IMR-90 (cell line): ENCODE results near the gene OR5AR1. TPM values are rescaled to one million over a fixed set of nuclear protein-coding genes. Genes with fewer than 3 reads are reported as not detected.

Source experiments
- ATAC-seq: fragments of 200-7000 bp; cut with Tn5 transposase; 2 replicates; pipeline ENCODE4 v1.9.1; 2020; ENCODE audit warnings: low read depth, mild to moderate bottlenecking, moderate library complexity
- BruUV-seq: library from RNA; stranded (reverse); fragments of 400-500 nt; replicated peaks from 2 replicates; lab custom pipeline; 2021; lab: Mats Ljungman, UMichigan
- CTCF ChIA-PET: fragments of 300-600 bp; formaldehyde crosslinking; extraction: SDS; loops from one replicate; lab custom pipeline; 2021; ENCODE audit warnings: antibody characterized with exemption; lab: Yijun Ruan, JAX
- POLR2A ChIA-PET: fragments of 300-600 bp; sonication (Branson Sonifier 250); formaldehyde crosslinking; loops from one replicate; lab custom pipeline; 2022; ENCODE audit warnings: antibody characterized with exemption; ENCODE audit not compliant: unreplicated experiment; lab: Charles Lee
- DNase-seq: peaks from one replicate; pipeline ENCODE4 v3.0.0; 2013
- H2AFZ ChIP-seq: replicated peaks from 2 replicates; pipeline ENCODE3; 2013; ENCODE audit warnings: low read length, mild to moderate bottlenecking; ENCODE audit not compliant: poor library complexity
- H2AK5ac ChIP-seq: 2 replicates; pipeline ENCODE4 v1.6.1; 2013; ENCODE audit warnings: low read depth, low read length, inconsistent platforms
- H2AK9ac ChIP-seq: replicated peaks from 2 replicates; pipeline ENCODE3; 2013; ENCODE audit warnings: mild to moderate bottlenecking, low read depth, low read length, moderate library complexity; ENCODE audit not compliant: poor library complexity
- H2BK120ac ChIP-seq: 2 replicates; pipeline ENCODE4 v1.6.1; 2013; ENCODE audit warnings: low read depth, low read length, inconsistent platforms
- H2BK15ac ChIP-seq: 3 replicates; pipeline ENCODE4 v1.6.1; 2013; ENCODE audit warnings: low read depth, low read length, inconsistent platforms
- H2BK20ac ChIP-seq: 2 replicates; pipeline ENCODE4 v1.6.1; 2013; ENCODE audit warnings: low read depth, mild to moderate bottlenecking, inconsistent platforms, low read length, moderate library complexity
- H2BK5ac ChIP-seq: 2 replicates; pipeline ENCODE4 v1.6.1; 2013; ENCODE audit warnings: mild to moderate bottlenecking, low read depth, low read length, inconsistent platforms; ENCODE audit not compliant: poor library complexity, severe bottlenecking
- H3K14ac ChIP-seq: replicated peaks from 2 replicates; pipeline ENCODE4 v1.6.1; 2013; ENCODE audit warnings: low read depth, low read length, inconsistent platforms
- H3K18ac ChIP-seq: 2 replicates; pipeline ENCODE4 v1.6.1; 2013; ENCODE audit warnings: low read depth, low read length, control low read depth
- H3K23ac ChIP-seq: 2 replicates; pipeline ENCODE4 v1.6.1; 2013; ENCODE audit warnings: low read depth, low read length, inconsistent platforms
- H3K27ac ChIP-seq: 2 replicates; pipeline ENCODE4 v1.5.1; 2013; ENCODE audit warnings: mild to moderate bottlenecking, control low read depth, low read length; ENCODE audit not compliant: insufficient read depth
- H3K27me3 ChIP-seq: 2 replicates; pipeline ENCODE4 v1.6.1; 2013; ENCODE audit warnings: low read length; ENCODE audit not compliant: control insufficient read depth, insufficient read depth
- H3K36me3 ChIP-seq: 2 replicates; pipeline ENCODE4 v1.6.1; 2013; ENCODE audit warnings: low read length, mixed read lengths; ENCODE audit not compliant: control insufficient read depth, insufficient read depth
- H3K4ac ChIP-seq: 2 replicates; pipeline ENCODE4 v1.6.1; 2013; ENCODE audit warnings: low read depth, low read length, inconsistent platforms
- H3K4me1 ChIP-seq: 2 replicates; pipeline ENCODE4 v1.6.1; 2013; ENCODE audit warnings: low read length, mixed read lengths; ENCODE audit not compliant: control insufficient read depth, insufficient read depth
- H3K4me2 ChIP-seq: 2 replicates; pipeline ENCODE4 v1.6.1; 2013; ENCODE audit warnings: low read depth, mild to moderate bottlenecking, control low read depth, low read length, moderate library complexity
- H3K4me3 ChIP-seq: 2 replicates; pipeline ENCODE4 v1.5.1; 2013; ENCODE audit warnings: low read depth, mild to moderate bottlenecking, control low read depth, low read length, moderate library complexity; ENCODE audit not compliant: insufficient read depth
- H3K56ac ChIP-seq: 2 replicates; pipeline ENCODE4 v1.6.1; 2013; ENCODE audit warnings: low read length, inconsistent platforms; ENCODE audit not compliant: insufficient read depth; ENCODE audit errors: extremely low read depth
- H3K79me1 ChIP-seq, 2 experiments: 2 replicates each; pipeline ENCODE4 v1.6.1; 2013; ENCODE audit warnings: low read length in 2 of 2, inconsistent platforms in 1 of 2, low read depth in 1 of 2
- H3K9ac ChIP-seq: 2 replicates; pipeline ENCODE4 v1.6.1; 2013; ENCODE audit warnings: low read depth, low read length, control low read depth
- H3K9me1 ChIP-seq: 2 replicates; pipeline ENCODE4 v1.6.1; 2013; ENCODE audit warnings: low read length, inconsistent platforms; ENCODE audit not compliant: insufficient read depth
- H3K9me3 ChIP-seq: 2 replicates; pipeline ENCODE4 v1.6.1; 2013; ENCODE audit warnings: low read length; ENCODE audit not compliant: control insufficient read depth, insufficient read depth
- H4K20me1 ChIP-seq: 2 replicates; pipeline ENCODE4 v1.6.1; 2013; ENCODE audit warnings: low read length, inconsistent platforms; ENCODE audit not compliant: insufficient read depth
- H4K5ac ChIP-seq: 2 replicates; pipeline ENCODE4 v1.6.1; 2013; ENCODE audit warnings: mild to moderate bottlenecking, low read depth, low read length, control low read depth
- H4K8ac ChIP-seq, 2 experiments: 2 replicates each; pipeline ENCODE4 v1.6.1; 2013; ENCODE audit warnings: low read depth in 2 of 2, low read length in 2 of 2, control low read depth in 1 of 2, inconsistent platforms in 1 of 2
- H4K91ac ChIP-seq: 2 replicates; pipeline ENCODE4 v1.6.1; 2013; ENCODE audit warnings: low read depth, low read length, inconsistent platforms; ENCODE audit not compliant: insufficient read depth
- BHLHE40 ChIP-seq: fragments of 150-350 bp; IDR thresholded peaks from 2 replicates; pipeline ENCODE4 v1.6.1; 2016; ENCODE audit warnings: mild to moderate bottlenecking, low read depth, low read length
- CEBPB ChIP-seq: IDR thresholded peaks from 2 replicates; pipeline ENCODE4 v1.6.1; 2012; ENCODE audit warnings: low read depth, low read length, improper control_type of control experiment
- CTCF ChIP-seq: conservative IDR thresholded peaks from 2 replicates; pipeline ENCODE4 v1.5.1; 2012; ENCODE audit warnings: mild to moderate bottlenecking, low read depth, low read length, improper control_type of control experiment
- MAZ ChIP-seq: IDR thresholded peaks from 2 replicates; pipeline ENCODE4 v1.6.1; 2012; ENCODE audit warnings: low read depth, mild to moderate bottlenecking, low read length, improper control_type of control experiment, moderate library complexity, borderline replicate concordance
- MXI1 ChIP-seq: IDR thresholded peaks from 2 replicates; pipeline ENCODE4 v1.6.1; 2012; ENCODE audit warnings: low read depth, mild to moderate bottlenecking, low read length, moderate library complexity, borderline replicate concordance
- NFE2L2 ChIP-seq: fragments of 150-350 bp; IDR thresholded peaks from 2 replicates; pipeline ENCODE4 v1.6.1; 2016; ENCODE audit warnings: low read depth, mild to moderate bottlenecking, low read length
- RAD21 ChIP-seq: IDR thresholded peaks from 2 replicates; pipeline ENCODE4 v1.6.1; 2012; ENCODE audit warnings: low read length, improper control_type of control experiment
- RCOR1 ChIP-seq: IDR thresholded peaks from 2 replicates; pipeline ENCODE4 v1.6.1; 2012; ENCODE audit warnings: mild to moderate bottlenecking, low read length, improper control_type of control experiment; ENCODE audit not compliant: insufficient replicate concordance
- RFX5 ChIP-seq: IDR thresholded peaks from 2 replicates; pipeline ENCODE4 v1.8.0; 2012; ENCODE audit warnings: low read depth, mild to moderate bottlenecking, low read length, moderate library complexity
- USF2 ChIP-seq: fragments of 150-350 bp; IDR thresholded peaks from 2 replicates; pipeline ENCODE4 v1.6.1; 2017; ENCODE audit warnings: mild to moderate bottlenecking, antibody characterized with exemption, low read length, low read depth
- WGBS, 2 experiments: methylation state at CpG; one replicate each; pipeline versions ENCODE4 v1.1.5 to v1.1.7; 2013; ENCODE audit warnings: missing lambda C conversion rate in 2 of 2; ENCODE audit not compliant: insufficient read length in 1 of 2; ENCODE audit errors: extremely low coverage in 2 of 2; 5-methylcytosine and 5-hydroxymethylcytosine counted together
- dilution Hi-C: fragments of 300-500 bp; cut with HindIII; formaldehyde crosslinking; loops from one replicate; pipeline ENCODE4 v1.14.3; 2018; ENCODE audit warnings: low sequenced_read_pairs; ENCODE audit not compliant: unreplicated experiment
- in situ Hi-C: fragments of 300-500 bp; cut with MboI; formaldehyde crosslinking; loops from 3 replicates; pipeline ENCODE4 v1.14.3; 2019; ENCODE audit warnings: low sequenced_read_pairs, inconsistent platforms, mixed read lengths
- intact Hi-C: fragments of 100-400 bp; cut with micrococcal nuclease; formaldehyde crosslinking; loops from 2 replicates; pipeline ENCODE4 v1.10.0; 2022
- polyA plus RNA-seq, 3 experiments: library from polyadenylated mRNA; depleted of rRNA; stranded (reverse); fragments of >200 nt; gene quantifications; 2 replicates each; pipeline ENCODE4 v1.2.3, GENCODE V29; 2012; ENCODE audit warnings: low replicate concordance in 1 of 3
- total RNA-seq: library from RNA; depleted of rRNA; stranded (reverse); fragments of >200 nt; gene quantifications from 2 replicates; pipeline ENCODE4 v1.2.3, GENCODE V29; 2012

Gene OR5AR1
- total and polyA plus RNA-seq, 2 of the 4 experiments (the other 2 are of a cell fraction), result not detected

GRCh38 chr11:56693428-56693827, 29.9 kb downstream of the OR5AR1 start:
- no peaks in the 10 kb centered on the region; the same call in 1 of the 2 replicates for H3K9me3 ChIP-seq
- no peak overlapping the region for H4K5ac ChIP-seq
- H3K4me1 ChIP-seq, result no peaks in the 10 kb centered on the region
- H3K14ac ChIP-seq, result no peak overlapping the region
- ChIA-PET CTCF (no interaction called here), POLR2A (no interaction called here)
- no peak overlapping the region for H3K56ac ChIP-seq
- H2BK15ac ChIP-seq, result no peak overlapping the region
- in situ Hi-C loops (no loop called here), intact Hi-C loops (no loop called here), dilution Hi-C loops (no loop called here)
- no peak overlapping the region for H3K27ac ChIP-seq
- H2AK9ac ChIP-seq, result no peak overlapping the region
- H3K9me1 ChIP-seq, result no peaks in the 10 kb centered on the region
- no peaks in the 10 kb centered on the region for H3K27me3 ChIP-seq
- no peak overlapping the region for H2AK5ac ChIP-seq
- H3K4me3 ChIP-seq, result no peak overlapping the region
- no peak overlapping the region for H2BK20ac ChIP-seq
- no peak overlapping the region for H2BK120ac ChIP-seq
- H4K91ac ChIP-seq, result no peak overlapping the region
- H3K9ac ChIP-seq, result no peak overlapping the region
- no CpG with 5 or more reads among the region's 2 CpGs for WGBS, 2 experiments
- ATAC-seq (no peak), DNase-seq (no peak)
- H3K79me1 ChIP-seq, result no peaks in the 10 kb centered on the region
- H4K20me1 ChIP-seq, result no peaks in the 10 kb centered on the region
- no peak overlapping the region for H2BK5ac ChIP-seq
- H4K8ac ChIP-seq, result no peak overlapping the region
- BruUV-seq, result no TSS peak
- no peak overlapping the region for H3K18ac ChIP-seq
- H3K4me2 ChIP-seq, result no peak overlapping the region
- TF ChIP-seq RCOR1 (no peak), NFE2L2 (no peak), MXI1 (no peak), BHLHE40 (no peak), MAZ (no peak), USF2 (no peak), RAD21 (no peak), RFX5 (no peak), CEBPB (no peak), CTCF (no peak)
- H3K36me3 ChIP-seq, result no peaks in the 10 kb centered on the region
- H2AFZ ChIP-seq, result no peak overlapping the region
- no peak overlapping the region for H3K4ac ChIP-seq
- no peak overlapping the region for H3K23ac ChIP-seq
